ENCODE results near the gene PADI2.

The PADI2 gene

DNA sequence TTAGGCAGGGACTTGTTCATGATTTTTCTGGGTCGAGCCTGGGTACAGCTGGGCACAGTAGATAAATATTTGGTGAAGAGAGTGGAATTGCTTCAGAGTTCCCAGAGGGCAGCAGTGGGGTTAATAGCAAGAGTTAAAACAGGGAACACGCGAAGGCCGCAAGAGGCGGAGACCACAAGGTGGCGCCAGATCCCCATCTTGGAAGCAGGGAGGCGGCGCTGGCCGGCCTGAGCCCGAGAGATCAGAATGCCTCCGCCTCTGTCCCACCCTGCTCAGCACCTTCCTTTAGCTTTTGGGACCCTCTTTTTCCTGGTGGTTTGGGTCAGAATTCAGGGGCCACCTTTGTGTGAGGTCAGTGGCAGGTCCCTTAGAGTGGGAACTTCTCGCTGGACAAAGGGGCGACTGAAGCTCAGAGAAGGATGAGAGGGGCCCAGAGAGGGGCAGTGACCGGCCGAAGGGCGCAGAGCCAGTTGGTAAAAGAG, 6.5 kb upstream of the PADI2 start:
- Mint-ChIP-seq H3K27me3 (no peaks in the 10 kb centered on the region), H3K36me3 (ENCODE audit: low read depth) (no peaks in the 10 kb centered on the region), H3K9me3 (no peaks in the 10 kb centered on the region), H3K4me1 (ENCODE audit: low read depth) (no peaks in the 10 kb centered on the region), H3K4me3 (no peak overlapping the region), H3K27ac (no peak overlapping the region)

DNA sequence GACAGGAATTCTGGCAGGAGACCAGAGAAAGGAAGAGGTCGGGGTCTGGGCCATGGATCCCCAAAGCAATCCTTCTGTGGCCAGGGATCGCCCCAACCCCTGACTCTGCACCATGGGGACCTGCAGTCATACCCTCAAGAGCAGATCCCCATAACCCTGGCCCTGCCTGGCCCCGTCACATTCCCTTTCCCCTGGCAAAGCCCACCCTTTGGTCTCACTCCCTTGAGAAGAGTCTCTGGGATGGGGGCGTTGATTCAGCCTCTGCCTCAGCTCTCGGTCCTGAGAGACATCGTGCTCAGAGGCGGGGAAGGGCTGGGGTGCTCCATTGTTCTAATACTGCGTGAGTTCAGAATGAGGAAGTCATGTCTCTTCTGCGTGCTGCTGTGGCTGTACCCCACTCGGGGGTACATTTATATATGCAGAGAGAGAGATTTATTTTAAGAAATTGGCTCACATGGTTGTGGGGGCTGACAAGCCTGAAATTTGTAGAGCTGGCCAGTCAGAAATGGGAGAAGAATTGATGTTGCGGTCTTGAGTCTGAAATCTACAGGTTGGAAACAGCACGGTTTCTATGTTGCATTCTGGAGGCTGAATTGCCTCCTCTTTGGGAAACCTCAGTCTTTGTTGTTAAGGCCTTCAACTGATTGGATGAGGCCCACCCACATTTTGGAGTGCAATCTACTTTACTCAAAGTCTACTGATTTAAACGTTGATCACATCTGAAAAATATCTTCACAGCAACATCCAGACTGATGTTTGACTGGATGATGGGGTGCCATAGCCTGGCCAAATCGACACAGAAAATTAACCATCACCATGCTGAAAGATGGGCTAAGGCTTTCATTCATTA, 4.2 kb upstream of the PADI2 start:
- no peak overlapping the region for H3K27ac Mint-ChIP-seq
- H3K4me1 Mint-ChIP-seq (ENCODE audit: low read depth) = peaks cover 7% of the 10 kb centered on the region
- peaks cover 12% of the 10 kb centered on the region for H3K27me3 Mint-ChIP-seq
- H3K9me3 Mint-ChIP-seq = no peaks in the 10 kb centered on the region
- no peaks in the 10 kb centered on the region for H3K36me3 Mint-ChIP-seq (ENCODE audit: low read depth)
- no peak overlapping the region for H3K4me3 Mint-ChIP-seq

DNA sequence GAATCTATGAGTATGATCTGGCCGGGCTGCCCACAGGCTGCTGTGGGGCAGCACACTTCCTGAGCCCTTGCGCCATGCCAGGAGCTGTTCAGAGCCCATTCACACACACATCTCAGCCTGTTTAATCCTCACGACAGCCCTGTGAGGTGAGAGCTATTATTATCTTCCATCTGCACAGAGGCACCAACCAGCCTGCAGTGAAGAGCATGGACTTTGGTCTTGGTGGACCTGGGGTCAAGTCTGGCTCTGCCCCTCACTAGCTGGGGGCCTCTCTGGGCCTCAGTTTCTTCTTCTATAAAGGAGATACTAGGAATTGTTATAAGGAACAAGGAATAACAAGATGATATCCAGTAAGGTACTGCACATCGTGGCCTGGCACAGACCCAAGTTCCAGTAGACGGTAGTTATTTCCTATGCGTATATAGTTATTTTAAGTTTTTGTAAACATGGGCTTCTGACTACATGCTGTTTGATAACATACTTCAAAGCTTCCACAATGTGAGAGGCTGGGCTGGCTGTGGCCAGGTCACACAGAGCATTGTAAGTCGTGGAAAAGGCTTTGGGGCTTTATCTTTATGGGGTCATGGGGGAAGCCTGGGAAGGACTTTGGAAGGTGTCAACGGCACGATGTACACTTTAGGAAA, 3.4 kb upstream of the PADI2 start:
- H3K27me3 Mint-ChIP-seq = peaks cover 20% of the 10 kb centered on the region
- H3K4me1 Mint-ChIP-seq (ENCODE audit: low read depth) = peaks cover 8% of the 10 kb centered on the region
- no peaks in the 10 kb centered on the region for H3K36me3 Mint-ChIP-seq (ENCODE audit: low read depth)
- H3K27ac Mint-ChIP-seq = no peak overlapping the region
- H3K9me3 Mint-ChIP-seq = no peaks in the 10 kb centered on the region
- H3K4me3 Mint-ChIP-seq = no peak overlapping the region

DNA sequence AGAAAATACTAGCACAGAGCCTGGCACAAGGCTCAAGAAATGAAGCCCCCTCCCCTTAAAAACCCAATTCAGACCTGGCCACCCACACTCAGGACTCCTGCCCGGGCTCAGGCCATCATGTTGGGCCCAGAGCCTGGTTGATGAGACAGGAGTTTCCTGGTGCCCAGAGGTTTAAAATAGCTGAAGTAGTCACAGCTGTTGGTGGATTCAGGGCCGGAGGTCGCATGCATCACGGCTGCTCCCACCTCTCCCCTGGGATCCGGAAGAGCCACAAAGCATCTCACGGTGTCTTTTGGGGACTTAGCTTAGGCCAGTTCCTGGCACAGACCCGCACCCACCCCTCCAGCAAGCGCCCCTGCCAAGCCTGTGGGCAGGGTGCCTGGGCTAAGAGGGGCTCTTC, 2.6 kb upstream of the PADI2 start:
- H3K27ac Mint-ChIP-seq = no peak overlapping the region
- H3K36me3 Mint-ChIP-seq (ENCODE audit: low read depth) = no peaks in the 10 kb centered on the region
- peaks cover 20% of the 10 kb centered on the region for H3K27me3 Mint-ChIP-seq
- H3K9me3 Mint-ChIP-seq = no peaks in the 10 kb centered on the region
- no peak overlapping the region for H3K4me3 Mint-ChIP-seq
- H3K4me1 Mint-ChIP-seq (ENCODE audit: low read depth) = peaks cover 8% of the 10 kb centered on the region

DNA sequence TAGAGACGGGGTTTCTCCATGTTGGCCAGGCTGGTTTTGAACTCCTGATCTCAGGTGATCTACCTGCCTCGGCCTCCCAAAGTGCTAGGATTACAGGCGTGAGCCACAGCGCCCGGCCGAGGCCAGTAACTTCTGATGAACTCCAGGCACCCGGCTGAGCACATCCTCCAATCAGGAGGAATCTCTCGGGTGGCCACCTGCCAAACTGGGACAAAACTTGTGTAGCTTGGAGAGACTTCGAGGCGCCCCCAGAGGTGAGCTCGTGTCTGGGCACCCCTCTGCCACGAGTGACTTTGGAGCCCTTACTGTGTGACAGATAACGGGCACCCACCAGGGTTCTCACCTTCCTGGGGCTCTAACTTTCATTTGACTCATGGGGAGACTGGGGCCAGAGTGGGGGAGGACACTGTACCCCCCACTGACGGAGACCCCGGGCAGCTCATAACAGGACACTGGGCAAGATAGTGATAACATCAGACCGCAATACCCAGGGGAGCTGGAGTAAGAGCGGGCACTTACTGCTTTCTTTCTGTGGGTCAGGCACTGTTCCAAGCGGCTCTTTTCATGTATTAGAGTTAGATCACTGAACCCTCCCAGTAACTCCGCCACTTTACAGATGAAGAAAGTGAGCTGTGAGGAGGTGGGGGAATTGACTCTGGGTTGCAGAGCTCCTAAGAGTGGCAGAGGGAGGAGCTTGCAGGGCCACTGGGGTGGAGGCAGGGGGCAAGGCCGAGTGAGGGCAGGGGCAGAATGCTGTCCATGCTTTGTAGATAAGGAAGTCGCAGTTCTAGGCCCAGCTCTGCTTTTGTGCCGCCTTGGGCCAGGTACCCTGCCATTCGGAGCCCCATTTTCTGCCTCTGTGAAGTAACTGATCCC, 1.9 kb upstream of the PADI2 start:
- Mint-ChIP-seq H3K27ac (no peak overlapping the region), H3K9me3 (no peaks in the 10 kb centered on the region), H3K36me3 (ENCODE audit: low read depth) (no peaks in the 10 kb centered on the region), H3K4me1 (ENCODE audit: low read depth) (peaks cover 8% of the 10 kb centered on the region), H3K4me3 (no peak overlapping the region), H3K27me3 (peaks cover 22% of the 10 kb centered on the region)

DNA sequence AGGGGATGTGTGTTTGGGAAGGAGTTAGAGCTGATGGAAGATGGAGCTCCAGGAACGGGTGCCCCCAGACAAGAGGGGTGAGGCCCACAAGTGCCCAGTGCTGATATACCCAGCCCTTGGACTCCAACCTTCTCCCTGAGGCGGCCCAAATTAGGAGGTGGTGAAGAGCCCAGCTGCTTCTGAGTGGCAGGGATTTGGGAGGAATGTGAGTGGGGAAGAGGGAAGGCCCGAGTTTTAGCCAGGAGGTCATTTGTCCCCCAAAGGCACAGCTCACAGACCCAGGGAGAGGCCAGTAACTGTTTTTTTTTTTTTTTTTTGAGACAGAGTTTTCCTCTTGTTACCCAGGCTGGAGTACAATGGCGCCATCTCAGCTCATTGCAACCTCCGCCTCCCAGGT, 1.2 kb upstream of the PADI2 start:
- Mint-ChIP-seq H3K27me3 (peaks cover 29% of the 10 kb centered on the region), H3K9me3 (no peaks in the 10 kb centered on the region), H3K36me3 (ENCODE audit: low read depth) (no peaks in the 10 kb centered on the region), H3K4me3 (no peak overlapping the region), H3K4me1 (ENCODE audit: low read depth) (peaks cover 8% of the 10 kb centered on the region), H3K27ac (no peak overlapping the region)

DNA sequence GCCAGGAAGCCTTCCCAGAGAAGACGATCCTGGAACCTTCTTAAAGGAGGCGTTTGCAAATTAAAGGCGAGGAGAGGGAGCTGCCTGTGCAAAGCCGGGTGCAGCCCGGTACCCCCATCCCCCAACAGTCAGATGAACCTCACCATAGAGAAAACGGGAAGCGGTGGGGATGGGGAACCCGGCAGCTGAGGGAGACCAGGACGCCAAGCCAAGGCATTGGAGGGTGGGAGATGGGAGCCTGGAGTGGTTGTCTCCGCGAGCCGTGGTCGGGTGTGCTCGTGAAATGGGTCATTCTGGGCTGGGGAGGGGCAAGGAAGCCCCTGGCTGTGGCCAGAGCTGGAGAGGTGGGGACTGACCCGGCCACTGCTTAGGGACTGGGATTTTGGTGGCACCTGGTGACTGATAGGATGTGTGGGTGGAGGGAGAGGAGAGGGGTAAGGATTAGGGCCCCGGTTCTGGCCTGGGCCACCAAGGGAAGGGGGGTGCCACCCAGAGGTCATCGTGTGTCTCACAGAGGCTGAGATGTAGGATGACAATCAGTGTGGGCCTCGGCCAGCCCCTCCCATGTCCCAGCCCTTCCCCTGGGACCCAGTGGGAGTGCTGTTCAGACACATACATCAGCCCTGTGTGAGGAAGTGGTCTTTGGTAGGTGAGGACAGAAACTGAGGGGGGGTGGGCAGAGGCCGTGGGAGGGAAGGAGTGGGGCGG, 676 bp upstream of the PADI2 start:
- no peaks in the 10 kb centered on the region for H3K36me3 Mint-ChIP-seq (ENCODE audit: low read depth)
- H3K27ac Mint-ChIP-seq = no peak overlapping the region
- peaks cover 8% of the 10 kb centered on the region for H3K4me1 Mint-ChIP-seq (ENCODE audit: low read depth)
- H3K27me3 Mint-ChIP-seq = peaks cover 30% of the 10 kb centered on the region
- H3K9me3 Mint-ChIP-seq = no peaks in the 10 kb centered on the region
- no peak overlapping the region for H3K4me3 Mint-ChIP-seq

DNA sequence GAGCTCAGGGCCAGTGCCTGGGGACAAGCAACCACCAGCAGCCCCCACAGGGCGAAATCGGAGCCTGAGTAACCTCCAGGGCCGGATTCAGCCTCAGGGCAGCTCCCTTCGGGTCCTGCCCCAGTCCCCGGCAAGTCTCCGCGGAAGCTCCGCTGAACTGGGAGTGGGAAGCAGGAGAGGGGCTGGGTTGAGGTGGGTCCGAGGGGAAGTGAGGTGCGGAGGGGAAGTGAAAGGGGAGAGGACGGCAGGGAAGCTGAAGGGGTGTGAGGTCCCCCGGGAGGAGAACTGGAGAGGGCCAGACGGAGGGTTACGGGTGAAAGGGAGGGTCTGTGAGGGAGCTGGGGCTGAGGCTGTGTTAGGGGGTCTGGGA, 560 bp downstream of the PADI2 start:
- peak overlapping the region; percentile 17 for H3K4me3 Mint-ChIP-seq
- H3K27me3 Mint-ChIP-seq = peaks cover 30% of the 10 kb centered on the region
- no peaks in the 10 kb centered on the region for H3K36me3 Mint-ChIP-seq (ENCODE audit: low read depth)
- no peaks in the 10 kb centered on the region for H3K9me3 Mint-ChIP-seq
- peaks cover 8% of the 10 kb centered on the region for H3K4me1 Mint-ChIP-seq (ENCODE audit: low read depth)
- H3K27ac Mint-ChIP-seq = no peak overlapping the region

DNA sequence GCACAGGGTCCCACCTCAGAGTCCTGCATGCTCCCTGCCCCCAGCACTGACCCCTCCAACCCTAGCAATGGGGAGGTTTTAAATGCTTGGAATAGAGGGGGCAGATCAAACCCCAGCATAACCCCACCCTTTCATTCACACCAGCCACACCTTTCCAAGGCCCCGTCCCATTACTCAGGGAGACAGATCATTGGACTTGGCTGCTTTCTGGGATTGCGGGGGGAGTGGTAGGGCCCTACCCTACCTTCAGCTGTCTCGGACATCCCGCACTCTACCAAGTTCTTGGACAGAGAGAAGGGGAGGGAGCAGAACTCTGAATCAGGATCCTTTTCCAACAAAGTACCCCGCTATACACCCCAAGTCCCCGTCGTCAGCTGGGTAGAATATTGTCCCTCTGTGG, 983 bp downstream of the PADI2 start:
- H3K4me3 Mint-ChIP-seq = no peak overlapping the region
- peaks cover 8% of the 10 kb centered on the region for H3K4me1 Mint-ChIP-seq (ENCODE audit: low read depth)
- H3K27ac Mint-ChIP-seq = no peak overlapping the region
- H3K9me3 Mint-ChIP-seq = no peaks in the 10 kb centered on the region
- H3K27me3 Mint-ChIP-seq = peaks cover 30% of the 10 kb centered on the region
- H3K36me3 Mint-ChIP-seq (ENCODE audit: low read depth) = no peaks in the 10 kb centered on the region

DNA sequence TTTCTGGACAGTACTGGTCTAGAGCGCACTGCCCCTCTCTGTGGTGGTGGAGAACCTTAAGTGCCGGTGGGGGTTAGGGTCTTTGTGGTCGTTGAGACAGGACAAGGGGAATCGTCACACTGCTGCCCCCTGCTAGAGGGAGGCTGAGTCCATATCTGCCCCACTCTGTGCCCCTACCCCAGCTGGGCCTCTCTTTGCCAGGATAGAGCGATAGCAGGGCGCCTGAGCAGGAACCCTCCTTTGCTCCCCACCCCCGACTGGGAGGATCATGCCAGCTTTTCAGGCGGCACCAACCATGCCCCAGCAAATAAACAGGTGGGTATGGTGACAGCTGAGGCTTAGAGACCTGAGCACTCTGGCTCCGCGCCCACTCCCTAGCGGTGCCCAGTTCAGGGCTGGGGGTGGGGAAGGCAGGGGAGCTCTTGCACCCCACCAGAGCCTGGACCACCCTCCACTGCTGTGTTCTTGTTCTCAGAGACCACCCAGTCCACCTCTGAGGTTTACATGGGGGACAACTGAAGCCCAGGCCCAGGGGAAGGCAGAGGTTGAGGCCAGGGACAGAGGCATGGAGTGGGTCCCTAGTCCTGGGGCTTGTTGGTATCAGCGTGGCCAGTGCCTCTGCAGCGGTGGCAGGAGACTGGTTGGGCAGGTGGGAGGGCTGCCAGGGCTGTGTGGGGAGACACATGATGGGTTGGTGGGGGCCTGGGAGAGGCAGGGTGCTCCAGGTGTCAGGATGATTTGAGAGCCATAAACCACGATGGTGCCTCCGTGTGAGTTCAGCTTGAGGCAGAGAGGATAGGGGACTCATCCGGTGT, 1.6 kb downstream of the PADI2 start:
- Mint-ChIP-seq H3K9me3 (no peaks in the 10 kb centered on the region), H3K4me1 (ENCODE audit: low read depth) (peaks cover 8% of the 10 kb centered on the region), H3K36me3 (ENCODE audit: low read depth) (no peaks in the 10 kb centered on the region), H3K27ac (no peak overlapping the region), H3K27me3 (peaks cover 30% of the 10 kb centered on the region), H3K4me3 (no peak overlapping the region)

DNA sequence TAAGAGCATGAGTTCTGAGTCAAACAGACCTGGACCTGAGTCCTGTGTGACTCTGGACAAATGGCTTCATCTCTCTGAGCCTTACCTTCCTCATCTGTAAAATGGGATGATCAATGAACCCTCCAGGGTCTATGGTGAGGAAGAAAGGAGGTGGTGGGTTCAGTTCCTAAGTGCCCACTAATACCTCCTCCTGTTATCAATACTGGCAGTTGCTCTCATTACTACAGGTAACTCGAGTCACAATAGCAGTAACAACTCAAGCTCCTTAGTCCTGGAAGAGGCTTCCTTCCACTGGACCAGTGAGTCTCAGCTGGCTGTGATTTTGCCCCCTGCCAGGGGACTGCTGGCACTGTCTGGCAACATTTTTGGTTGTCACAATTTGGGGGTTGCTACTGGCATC, 2.6 kb downstream of the PADI2 start:
- H3K4me3 Mint-ChIP-seq = no peak overlapping the region
- H3K36me3 Mint-ChIP-seq (ENCODE audit: low read depth) = no peaks in the 10 kb centered on the region
- H3K4me1 Mint-ChIP-seq (ENCODE audit: low read depth) = peaks cover 8% of the 10 kb centered on the region
- no peaks in the 10 kb centered on the region for H3K9me3 Mint-ChIP-seq
- no peak overlapping the region for H3K27ac Mint-ChIP-seq
- peaks cover 30% of the 10 kb centered on the region for H3K27me3 Mint-ChIP-seq

DNA sequence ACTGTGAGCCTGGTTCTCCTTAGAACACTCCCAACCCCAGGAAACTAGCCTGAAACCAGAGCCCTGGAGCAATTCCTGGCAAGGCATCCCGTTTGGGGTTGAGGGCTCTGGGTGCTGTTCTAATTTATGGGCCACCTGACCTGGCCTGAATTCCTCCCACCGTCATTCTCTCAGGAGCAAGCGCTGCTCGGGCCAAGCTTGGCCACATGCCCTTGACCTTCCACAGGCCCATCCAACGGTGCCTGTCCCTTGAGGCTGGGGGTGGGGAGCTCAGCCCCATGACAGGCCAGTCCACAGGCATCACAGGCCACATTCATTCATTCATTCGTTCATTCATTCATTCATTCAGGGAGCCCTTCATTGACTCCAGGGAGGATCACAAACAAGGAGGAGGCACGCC, 5.3 kb downstream of the PADI2 start:
- Mint-ChIP-seq H3K4me1 (ENCODE audit: low read depth) (peaks cover 6% of the 10 kb centered on the region), H3K4me3 (no peak overlapping the region), H3K9me3 (no peaks in the 10 kb centered on the region), H3K27me3 (peaks cover 28% of the 10 kb centered on the region), H3K36me3 (ENCODE audit: low read depth) (no peaks in the 10 kb centered on the region), H3K27ac (no peak overlapping the region)

DNA sequence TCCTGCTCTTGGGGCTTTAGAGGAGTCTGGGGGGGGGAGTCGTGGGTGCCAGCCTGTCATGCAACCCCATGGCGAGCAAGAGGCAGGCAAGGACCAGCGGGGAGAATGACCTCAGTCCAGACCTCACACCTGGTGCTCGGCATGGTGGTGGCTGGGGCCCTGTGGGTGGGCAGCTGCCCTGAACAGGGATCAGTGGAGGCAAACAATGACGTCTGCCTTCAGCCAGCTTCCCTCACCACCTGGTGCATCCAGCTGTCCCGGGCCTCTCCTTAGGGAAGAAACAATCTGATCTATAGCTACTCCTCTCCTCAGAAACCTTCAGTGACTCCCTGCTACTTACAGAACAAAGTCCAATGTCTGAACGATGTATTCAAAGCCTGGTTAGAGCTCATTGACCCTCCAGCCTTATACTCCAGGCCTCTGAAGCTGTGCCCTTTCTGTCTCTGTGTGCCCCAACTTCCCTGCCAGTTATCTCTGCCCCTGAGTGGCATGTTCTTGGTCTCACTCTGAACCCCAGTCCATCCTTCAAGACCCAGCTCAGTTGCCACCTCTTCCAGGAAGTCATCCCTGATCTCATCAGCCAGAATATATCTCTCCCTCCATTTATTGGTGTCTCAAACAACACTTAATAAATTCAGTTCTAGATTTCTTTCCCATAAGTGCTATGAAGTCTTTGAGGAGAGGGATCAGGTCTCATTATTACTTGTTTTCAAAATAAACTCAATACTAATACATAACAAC, 6.6 kb downstream of the PADI2 start:
- peaks cover 21% of the 10 kb centered on the region for H3K27me3 Mint-ChIP-seq
- no peaks in the 10 kb centered on the region for H3K9me3 Mint-ChIP-seq
- no peak overlapping the region for H3K27ac Mint-ChIP-seq
- H3K4me1 Mint-ChIP-seq (ENCODE audit: low read depth) = no peaks in the 10 kb centered on the region
- no peak overlapping the region for H3K4me3 Mint-ChIP-seq
- H3K36me3 Mint-ChIP-seq (ENCODE audit: low read depth) = no peaks in the 10 kb centered on the region
